ENCODE results near the gene CDSN. TPM values are rescaled to one million over a fixed set of nuclear protein-coding genes. Genes with fewer than 3 reads are reported as not detected.
A peak's percentile ranks its signal among the peaks of the same experiment; 100 is the strongest.

Gene CDSN
- total and polyA plus RNA-seq, 12 donors: 0.03 to 0.08 TPM; not detected in 10

- H3K4me3 ChIP-seq: peak overlapping the region in 1 of 4 donors; percentile 31
- H3K27ac ChIP-seq: peak overlapping the region in 1 of 5 donors; percentile 68
- no peak for TF ChIP-seq POLR2A (IDR thresholded peaks at IDR 0.05)
- TF ChIP-seq, protein P1, sequence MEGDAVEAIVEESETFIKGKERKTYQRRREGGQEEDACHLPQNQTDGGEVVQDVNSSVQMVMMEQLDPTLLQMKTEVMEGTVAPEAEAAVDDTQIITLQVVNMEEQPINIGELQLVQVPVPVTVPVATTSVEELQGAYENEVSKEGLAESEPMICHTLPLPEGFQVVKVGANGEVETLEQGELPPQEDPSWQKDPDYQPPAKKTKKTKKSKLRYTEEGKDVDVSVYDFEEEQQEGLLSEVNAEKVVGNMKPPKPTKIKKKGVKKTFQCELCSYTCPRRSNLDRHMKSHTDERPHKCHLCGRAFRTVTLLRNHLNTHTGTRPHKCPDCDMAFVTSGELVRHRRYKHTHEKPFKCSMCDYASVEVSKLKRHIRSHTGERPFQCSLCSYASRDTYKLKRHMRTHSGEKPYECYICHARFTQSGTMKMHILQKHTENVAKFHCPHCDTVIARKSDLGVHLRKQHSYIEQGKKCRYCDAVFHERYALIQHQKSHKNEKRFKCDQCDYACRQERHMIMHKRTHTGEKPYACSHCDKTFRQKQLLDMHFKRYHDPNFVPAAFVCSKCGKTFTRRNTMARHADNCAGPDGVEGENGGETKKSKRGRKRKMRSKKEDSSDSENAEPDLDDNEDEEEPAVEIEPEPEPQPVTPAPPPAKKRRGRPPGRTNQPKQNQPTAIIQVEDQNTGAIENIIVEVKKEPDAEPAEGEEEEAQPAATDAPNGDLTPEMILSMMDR (IDR thresholded peaks at IDR 0.05): peak in 1 of 6 experiments; percentile 15
- DNase-seq: peak in 1 of 7 donors; percentile 16
- no peaks in the 10 kb centered on the region for H3K36me3 ChIP-seq (replicated peaks in 1 of 2)
- H3K9me3 ChIP-seq (replicated peaks in 1 of 3): no peaks in the 10 kb centered on the region
- 62 to 68% (median 63%) methylated on average over 9 of the region's 9 CpGs for WGBS, 4 donors
- no peaks in the 10 kb centered on the region for H3K4me1 ChIP-seq (replicated peaks in 1 of 2)
- H3K27me3 ChIP-seq: peaks cover 4% of the 10 kb centered on the region
- intact Hi-C loops (cut with DNase I): no loop called here
Measured at GRCh38 chr6:31114970-31115849, 5.0 kb downstream of the CDSN start.

DNA sequence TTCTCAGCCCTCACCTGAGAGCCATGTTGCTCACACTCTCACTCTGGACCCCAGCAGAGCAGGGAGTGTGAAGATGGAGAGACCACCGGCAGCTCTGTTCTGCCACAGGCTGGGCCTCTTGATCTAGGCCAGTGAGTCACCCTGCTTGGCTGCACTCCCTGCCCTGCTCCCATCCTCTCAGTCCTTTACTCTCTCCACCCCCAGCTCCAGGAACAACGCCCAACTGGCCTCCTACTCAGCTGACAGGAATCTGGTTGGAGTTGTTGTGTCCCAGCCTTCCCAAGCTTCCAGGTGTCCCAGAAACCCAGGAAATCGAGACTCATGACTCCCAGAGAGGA is 5.7 kb downstream of the CDSN start, which contains the start of gene PSORS1C1:
PSORS1C1 (plus strand) TSS at position 260 of the 338 bp plus-strand sequence. CDS start 14,833 bp downstream, outside the sequence.
- H3K27ac ChIP-seq: peak within 1 kb of the TSS in 1 of 5 donors; percentile 68
- 17 to 21% (median 20%) methylated on average over 3 of the region's 3 CpGs for WGBS, 4 donors
- no peaks in the 10 kb centered on the region for H3K4me1 ChIP-seq (replicated peaks in 1 of 2)
- no peaks in the 10 kb centered on the region for H3K9me3 ChIP-seq (replicated peaks in 1 of 3)
- no peak for TF ChIP-seq POLR2A (IDR thresholded peaks at IDR 0.05)
- TF ChIP-seq, protein P1 (IDR thresholded peaks at IDR 0.05): no peak
- intact Hi-C loops (cut with DNase I): no loop called here
- no peaks in the 10 kb centered on the region for H3K36me3 ChIP-seq (replicated peaks in 1 of 2)
- H3K4me3 ChIP-seq: peak within 1 kb of the TSS in 1 of 4 donors; percentile 31
- H3K27me3 ChIP-seq: peaks cover 4% of the 10 kb centered on the region
- peak; percentile 77 to 91 (median 88) for DNase-seq

DNA sequence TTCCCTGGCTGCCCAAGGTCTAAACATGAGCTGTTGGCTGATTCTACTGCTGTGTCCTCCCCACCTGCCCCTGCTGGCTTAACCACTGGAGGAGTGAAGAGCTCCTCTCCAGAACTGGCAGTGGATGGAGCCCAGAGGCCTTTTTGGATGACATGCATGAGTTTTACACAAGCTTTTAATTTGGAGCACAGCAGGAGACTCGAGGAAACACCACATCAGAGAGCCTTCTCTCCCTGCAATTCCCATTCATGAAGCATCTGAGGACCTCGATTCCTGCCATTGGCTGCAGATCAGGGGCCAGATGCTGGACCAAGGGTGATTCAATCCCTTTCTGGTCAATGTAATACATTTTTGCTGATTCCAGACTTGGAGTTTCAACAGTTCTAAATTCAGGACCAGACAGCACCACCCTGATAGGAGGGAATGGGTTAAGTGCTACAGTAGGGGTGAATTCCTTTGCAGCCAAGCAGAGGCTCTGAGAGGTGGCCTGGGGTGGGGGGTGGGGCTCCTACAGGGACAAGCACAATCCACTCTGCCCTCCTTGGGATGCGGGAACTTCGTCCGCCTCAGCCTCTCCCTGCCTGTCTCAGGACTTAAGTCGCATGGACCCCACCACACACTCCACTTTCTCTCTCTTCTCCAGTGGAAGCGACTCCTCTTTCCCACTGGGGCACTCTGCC is 6.2 kb downstream of the CDSN start:
- no peaks in the 10 kb centered on the region for H3K9me3 ChIP-seq (replicated peaks in 1 of 3)
- H3K27me3 ChIP-seq: peaks cover 4% of the 10 kb centered on the region
- H3K27ac ChIP-seq: peak overlapping the region in 1 of 5 donors; percentile 68
- H3K36me3 ChIP-seq (replicated peaks in 1 of 2): no peaks in the 10 kb centered on the region
- DNase-seq: no peak
- TF ChIP-seq, protein P1 (IDR thresholded peaks at IDR 0.05): no peak
- TF ChIP-seq POLR2A (IDR thresholded peaks at IDR 0.05): no peak
- intact Hi-C loops (cut with DNase I): no loop called here
- no peaks in the 10 kb centered on the region for H3K4me1 ChIP-seq (replicated peaks in 1 of 2)
- H3K4me3 ChIP-seq: no peak overlapping the region
- 61 to 85% (median 74%) methylated on average over 5 to 7 of the region's 7 CpGs for WGBS, 4 donors

GRCh38 chr6:31112478-31112877 is 7.8 kb downstream of the CDSN start, which contains the start of gene C6orf15:
TSS of gene C6orf15 (minus strand) at chr6:31112575. CDS start at chr6:31112555, 20 bp downstream.
- TF ChIP-seq, protein P1 (IDR thresholded peaks at IDR 0.05): no peak
- no peak for TF ChIP-seq POLR2A (IDR thresholded peaks at IDR 0.05)
- Histone ChIP-seq H3K36me3 (replicated peaks in 1 of 2) (no peaks in the 10 kb centered on the region), H3K9me3 (replicated peaks in 1 of 3) (no peaks in the 10 kb centered on the region), H3K27ac (no peak within 1 kb of the TSS), H3K27me3 (peaks cover 4% of the 10 kb centered on the region), H3K4me1 (replicated peaks in 1 of 2) (no peaks in the 10 kb centered on the region), H3K4me3 (no peak within 1 kb of the TSS)
- no peak for DNase-seq
- 91 to 98% (median 96%) methylated on average over 5 of the region's 5 CpGs for WGBS, 4 donors
- intact Hi-C loops (cut with DNase I): no loop called here
